SK-N-SH (cell line): Measurements from ENCODE around the gene BTN1A1.

Experiments used
- EZH2phosphoT487 ChIP-seq: fragments of 200-600 bp; sonication (generic); IDR thresholded peaks from 2 replicates; pipeline ENCODE4 v1.6.1; 2017; ENCODE audit warnings: low read depth, mixed run types, mild to moderate bottlenecking, antibody characterized with exemption, moderate library complexity, borderline replicate concordance
- GABPA ChIP-seq: IDR thresholded peaks from 2 replicates; pipeline ENCODE4 v1.4.0; 2012; ENCODE audit warnings: low read depth, mild to moderate bottlenecking
- MAX ChIP-seq: IDR thresholded peaks from 2 replicates; pipeline ENCODE4 v1.4.0; 2012; ENCODE audit warnings: low read depth
- MXI1 ChIP-seq: IDR thresholded peaks from 2 replicates; pipeline ENCODE4 v1.6.1; 2012; ENCODE audit warnings: mild to moderate bottlenecking, low read depth, low read length, improper control_type of control experiment
- POLR2AphosphoS5 ChIP-seq: IDR thresholded peaks from 2 replicates; pipeline ENCODE4 v1.6.1; 2012; ENCODE audit warnings: low read depth, low read length
- RFX5 ChIP-seq: IDR thresholded peaks from 2 replicates; pipeline ENCODE4 v1.6.1; 2012; ENCODE audit warnings: mild to moderate bottlenecking, improper control_type of control experiment, low read length
- RXRA ChIP-seq: IDR thresholded peaks from 2 replicates; pipeline ENCODE4 v1.4.0; 2012; ENCODE audit warnings: low read depth, mild to moderate bottlenecking, borderline replicate concordance
- SIN3A ChIP-seq: IDR thresholded peaks from 2 replicates; pipeline ENCODE4 v1.6.1; 2012; ENCODE audit warnings: low read depth, mild to moderate bottlenecking, low read length, moderate library complexity, borderline replicate concordance
- SMC3 ChIP-seq: IDR thresholded peaks from 2 replicates; pipeline ENCODE4 v1.6.1; 2012; ENCODE audit warnings: low read depth, low read length, improper control_type of control experiment
- TAF1 ChIP-seq: IDR thresholded peaks from 2 replicates; pipeline ENCODE4 v1.6.1; 2012; ENCODE audit warnings: low read depth, mild to moderate bottlenecking, low read length, moderate library complexity, borderline replicate concordance
- YY1 ChIP-seq: IDR thresholded peaks from 2 replicates; pipeline ENCODE4 v1.4.0; 2012; ENCODE audit warnings: low read depth, mild to moderate bottlenecking
- TF ChIP-seq, protein P1 (sequence below): fragments of 200-600 bp; sonication (generic); IDR thresholded peaks from 2 replicates; pipeline ENCODE4 v1.6.1; 2017; ENCODE audit warnings: antibody characterized with exemption, mild to moderate bottlenecking, moderate library complexity
- TF ChIP-seq, protein P2 (sequence below): IDR thresholded peaks from 2 replicates; pipeline ENCODE4 v1.4.0; 2012; ENCODE audit warnings: low read depth, borderline replicate concordance

DNA sequence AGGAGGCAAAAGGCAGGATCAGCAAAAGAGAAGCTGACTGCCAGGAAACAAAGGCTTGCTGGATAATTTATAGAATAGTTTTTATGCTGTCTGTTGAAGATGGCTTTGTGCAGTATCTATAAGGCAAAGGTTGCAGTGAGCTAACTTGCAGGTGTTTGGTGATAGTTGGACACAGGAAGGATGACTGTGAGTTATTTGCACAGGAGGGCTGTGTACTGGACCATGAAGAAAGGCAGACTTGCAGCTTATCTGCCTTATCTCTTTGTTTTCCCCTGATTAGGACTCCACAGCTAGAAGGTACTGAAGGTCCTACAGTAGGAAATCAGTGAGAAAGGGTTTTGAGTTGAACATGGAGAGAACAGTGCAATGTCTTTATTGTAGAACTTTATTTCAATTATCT, 2.1 kb downstream of the BTN1A1 start:
- TF ChIP-seq, protein P1, sequence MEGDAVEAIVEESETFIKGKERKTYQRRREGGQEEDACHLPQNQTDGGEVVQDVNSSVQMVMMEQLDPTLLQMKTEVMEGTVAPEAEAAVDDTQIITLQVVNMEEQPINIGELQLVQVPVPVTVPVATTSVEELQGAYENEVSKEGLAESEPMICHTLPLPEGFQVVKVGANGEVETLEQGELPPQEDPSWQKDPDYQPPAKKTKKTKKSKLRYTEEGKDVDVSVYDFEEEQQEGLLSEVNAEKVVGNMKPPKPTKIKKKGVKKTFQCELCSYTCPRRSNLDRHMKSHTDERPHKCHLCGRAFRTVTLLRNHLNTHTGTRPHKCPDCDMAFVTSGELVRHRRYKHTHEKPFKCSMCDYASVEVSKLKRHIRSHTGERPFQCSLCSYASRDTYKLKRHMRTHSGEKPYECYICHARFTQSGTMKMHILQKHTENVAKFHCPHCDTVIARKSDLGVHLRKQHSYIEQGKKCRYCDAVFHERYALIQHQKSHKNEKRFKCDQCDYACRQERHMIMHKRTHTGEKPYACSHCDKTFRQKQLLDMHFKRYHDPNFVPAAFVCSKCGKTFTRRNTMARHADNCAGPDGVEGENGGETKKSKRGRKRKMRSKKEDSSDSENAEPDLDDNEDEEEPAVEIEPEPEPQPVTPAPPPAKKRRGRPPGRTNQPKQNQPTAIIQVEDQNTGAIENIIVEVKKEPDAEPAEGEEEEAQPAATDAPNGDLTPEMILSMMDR = no peak
- TF ChIP-seq RXRA = no peak
- TF ChIP-seq MXI1 = no peak
- no peak for TF ChIP-seq MAX
- no peak for TF ChIP-seq YY1
- TF ChIP-seq EZH2phosphoT487 = no peak
- no peak for TF ChIP-seq SIN3A
- TF ChIP-seq, protein P2, sequence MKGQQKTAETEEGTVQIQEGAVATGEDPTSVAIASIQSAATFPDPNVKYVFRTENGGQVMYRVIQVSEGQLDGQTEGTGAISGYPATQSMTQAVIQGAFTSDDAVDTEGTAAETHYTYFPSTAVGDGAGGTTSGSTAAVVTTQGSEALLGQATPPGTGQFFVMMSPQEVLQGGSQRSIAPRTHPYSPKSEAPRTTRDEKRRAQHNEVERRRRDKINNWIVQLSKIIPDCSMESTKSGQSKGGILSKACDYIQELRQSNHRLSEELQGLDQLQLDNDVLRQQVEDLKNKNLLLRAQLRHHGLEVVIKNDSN = no peak
- TF ChIP-seq TAF1 = no peak
- TF ChIP-seq RFX5 = no peak
- TF ChIP-seq SMC3 = no peak
- no peak for TF ChIP-seq GABPA
- no peak for TF ChIP-seq POLR2AphosphoS5
